ENCODE measurements around the gene FBXW8.
"Not testable (repeated sequence)": the region's sequence is repeated elsewhere in the genome, so short reads cannot be mapped to it uniquely, and the experiment has no call there.

The FBXW8 gene

GRCh38 chr12:117054279-117054678 lies 143.5 kb downstream of the FBXW8 start:
- H3K4me1 ChIP-seq (ENCODE audit: control insufficient read depth, low read length), result peaks cover 63% of the 10 kb centered on the region
- H4K20me1 ChIP-seq (ENCODE audit: control insufficient read depth, insufficient read depth, low read depth, low read length), result no peaks in the 10 kb centered on the region
- no peaks in the 10 kb centered on the region for H3K36me3 ChIP-seq (ENCODE audit: control insufficient read depth, low read length)
- no peaks in the 10 kb centered on the region for H3K79me2 ChIP-seq (ENCODE audit: control insufficient read depth, low read length)
- H3K27me3 ChIP-seq (ENCODE audit: control insufficient read depth, low read length), result no peaks in the 10 kb centered on the region
- H3K9me3 ChIP-seq (ENCODE audit: control insufficient read depth, insufficient read depth, low read length), result no peaks in the 10 kb centered on the region
- no peak overlapping the region for H3K4me3 ChIP-seq (ENCODE audit: low read length)
- H3K4me2 ChIP-seq (ENCODE audit: low read length), result no peak overlapping the region
- H3K9me2 ChIP-seq (replicated peaks; ENCODE audit: control insufficient read depth, low read length), result no peaks in the 10 kb centered on the region
- TF ChIP-seq, protein P1, sequence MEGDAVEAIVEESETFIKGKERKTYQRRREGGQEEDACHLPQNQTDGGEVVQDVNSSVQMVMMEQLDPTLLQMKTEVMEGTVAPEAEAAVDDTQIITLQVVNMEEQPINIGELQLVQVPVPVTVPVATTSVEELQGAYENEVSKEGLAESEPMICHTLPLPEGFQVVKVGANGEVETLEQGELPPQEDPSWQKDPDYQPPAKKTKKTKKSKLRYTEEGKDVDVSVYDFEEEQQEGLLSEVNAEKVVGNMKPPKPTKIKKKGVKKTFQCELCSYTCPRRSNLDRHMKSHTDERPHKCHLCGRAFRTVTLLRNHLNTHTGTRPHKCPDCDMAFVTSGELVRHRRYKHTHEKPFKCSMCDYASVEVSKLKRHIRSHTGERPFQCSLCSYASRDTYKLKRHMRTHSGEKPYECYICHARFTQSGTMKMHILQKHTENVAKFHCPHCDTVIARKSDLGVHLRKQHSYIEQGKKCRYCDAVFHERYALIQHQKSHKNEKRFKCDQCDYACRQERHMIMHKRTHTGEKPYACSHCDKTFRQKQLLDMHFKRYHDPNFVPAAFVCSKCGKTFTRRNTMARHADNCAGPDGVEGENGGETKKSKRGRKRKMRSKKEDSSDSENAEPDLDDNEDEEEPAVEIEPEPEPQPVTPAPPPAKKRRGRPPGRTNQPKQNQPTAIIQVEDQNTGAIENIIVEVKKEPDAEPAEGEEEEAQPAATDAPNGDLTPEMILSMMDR (IDR thresholded peaks at IDR 0.05; ENCODE audit: low read depth, low read length, poor library complexity, severe bottlenecking), result no peak
- TF ChIP-seq EZH2phosphoT487 (IDR thresholded peaks at IDR 0.05; ENCODE audit: borderline replicate concordance, low read length), result no peak
- H3F3A ChIP-seq (ENCODE audit: control insufficient read depth, insufficient read depth), result no peaks in the 10 kb centered on the region
- H3K27ac ChIP-seq (ENCODE audit: low read depth, low read length), result no peak overlapping the region

GRCh38 chr12:117057626-117058025 lies 146.9 kb downstream of the FBXW8 start:
- not testable (repeated sequence) for H4K20me1 ChIP-seq (ENCODE audit: control insufficient read depth, insufficient read depth, low read depth, low read length); H3F3A ChIP-seq (ENCODE audit: control insufficient read depth, insufficient read depth); H3K36me3 ChIP-seq (ENCODE audit: control insufficient read depth, low read length); H3K79me2 ChIP-seq (ENCODE audit: control insufficient read depth, low read length); H3K27me3 ChIP-seq (ENCODE audit: control insufficient read depth, low read length); H3K9me2 ChIP-seq (replicated peaks; ENCODE audit: control insufficient read depth, low read length); H3K4me3 ChIP-seq (ENCODE audit: low read length); H3K9me3 ChIP-seq (ENCODE audit: control insufficient read depth, insufficient read depth, low read length)
- H3K4me1 ChIP-seq (ENCODE audit: control insufficient read depth, low read length), result peaks cover 36% of the 10 kb centered on the region
- 0 out of 2 replicates have a peak overlapping the region, but pooled peaks have one; percentile 0 for H3K4me2 ChIP-seq (ENCODE audit: low read length)
- peak overlapping the region; percentile 22; the same call in 1 of the 2 replicates for H3K27ac ChIP-seq (ENCODE audit: low read depth, low read length)

GRCh38 chr12:117058442-117059072 lies 147.8 kb downstream of the FBXW8 start:
- Histone ChIP-seq H3F3A (ENCODE audit: control insufficient read depth, insufficient read depth) (no peaks in the 10 kb centered on the region), H3K9me2 (replicated peaks; ENCODE audit: control insufficient read depth, low read length) (no peaks in the 10 kb centered on the region), H3K4me3 (ENCODE audit: low read length) (no peak overlapping the region), H3K27me3 (ENCODE audit: control insufficient read depth, low read length) (no peaks in the 10 kb centered on the region), H3K27ac (ENCODE audit: low read depth, low read length) (no peak overlapping the region), H3K36me3 (ENCODE audit: control insufficient read depth, low read length) (no peaks in the 10 kb centered on the region), H3K4me1 (ENCODE audit: control insufficient read depth, low read length) (peaks cover 36% of the 10 kb centered on the region), H3K4me2 (ENCODE audit: low read length) (0 out of 2 replicates have a peak overlapping the region, but pooled peaks have one; percentile 0), H3K79me2 (ENCODE audit: control insufficient read depth, low read length) (no peaks in the 10 kb centered on the region), H4K20me1 (ENCODE audit: control insufficient read depth, insufficient read depth, low read depth, low read length) (no peaks in the 10 kb centered on the region), H3K9me3 (ENCODE audit: control insufficient read depth, insufficient read depth, low read length) (no peaks in the 10 kb centered on the region)
- TF ChIP-seq, protein P1 (IDR thresholded peaks at IDR 0.05; ENCODE audit: low read depth, low read length, poor library complexity, severe bottlenecking), result no peak
- TF ChIP-seq EZH2phosphoT487 (IDR thresholded peaks at IDR 0.05; ENCODE audit: borderline replicate concordance, low read length), result no peak

DNA sequence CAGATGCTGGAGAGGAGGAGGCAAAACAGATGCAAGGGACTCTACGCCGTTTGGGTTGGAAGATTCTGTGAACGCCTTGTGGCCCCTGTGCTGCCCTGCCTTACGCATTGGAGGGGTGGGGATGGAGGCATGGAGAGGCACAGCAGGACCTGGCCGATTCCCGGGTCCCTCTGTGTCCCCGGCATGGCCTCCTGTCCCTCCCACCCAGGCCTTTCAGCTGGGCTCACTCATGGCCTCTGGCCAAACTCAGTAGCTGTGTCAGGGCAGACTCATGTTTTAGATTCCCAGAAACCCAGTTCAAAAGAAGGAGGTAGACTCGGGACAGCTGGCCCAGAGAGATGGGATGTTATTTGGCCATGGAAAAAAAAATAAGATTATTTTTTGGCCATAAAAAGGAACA lies 148.4 kb downstream of the FBXW8 start:
- Histone ChIP-seq H3K9me2 (replicated peaks; ENCODE audit: control insufficient read depth, low read length) (no peaks in the 10 kb centered on the region), H3K79me2 (ENCODE audit: control insufficient read depth, low read length) (no peaks in the 10 kb centered on the region), H3K4me1 (ENCODE audit: control insufficient read depth, low read length) (peaks cover 38% of the 10 kb centered on the region), H4K20me1 (ENCODE audit: control insufficient read depth, insufficient read depth, low read depth, low read length) (no peaks in the 10 kb centered on the region), H3K36me3 (ENCODE audit: control insufficient read depth, low read length) (no peaks in the 10 kb centered on the region), H3K4me3 (ENCODE audit: low read length) (no peak overlapping the region), H3F3A (ENCODE audit: control insufficient read depth, insufficient read depth) (0 out of 2 replicates have a peak, but pooled peaks cover 2% of the 10 kb centered on the region), H3K27ac (ENCODE audit: low read depth, low read length) (no peak overlapping the region), H3K27me3 (ENCODE audit: control insufficient read depth, low read length) (no peaks in the 10 kb centered on the region), H3K9me3 (ENCODE audit: control insufficient read depth, insufficient read depth, low read length) (no peaks in the 10 kb centered on the region), H3K4me2 (ENCODE audit: low read length) (no peak overlapping the region)
- no peak for TF ChIP-seq EZH2phosphoT487 (IDR thresholded peaks at IDR 0.05; ENCODE audit: borderline replicate concordance, low read length)
- TF ChIP-seq, protein P1 (IDR thresholded peaks at IDR 0.05; ENCODE audit: low read depth, low read length, poor library complexity, severe bottlenecking), result no peak
